NT2/D1 (cell line): Measurements from ENCODE around the gene CCDC92B.

Experiments
- SUZ12 ChIP-seq: IDR thresholded peaks from 2 replicates; pipeline ENCODE4 v1.6.1; 2011; ENCODE audit not compliant: insufficient read length, insufficient read depth; ENCODE audit errors: extremely low read depth
- YY1 ChIP-seq: IDR thresholded peaks from 2 replicates; pipeline ENCODE4 v1.6.1; 2011; ENCODE audit not compliant: insufficient read length, insufficient read depth
- ZNF274 ChIP-seq: IDR thresholded peaks from 2 replicates; pipeline ENCODE4 v1.6.1; 2011; ENCODE audit warnings: mild to moderate bottlenecking, low read depth, low read length

- no peak for TF ChIP-seq YY1
- TF ChIP-seq ZNF274: no peak
- TF ChIP-seq SUZ12: no peak
These were observed 39.2 kb downstream of the CCDC92B start for GRCh38 chr17:2710071-2710802.
